Upper lobe of right lung (tissue), 1 donor: ENCODE data around the gene SIRT2. TPM values are rescaled to one million over a fixed set of nuclear protein-coding genes. Genes with fewer than 3 reads are reported as not detected.

ENCODE experiments used
- ATAC-seq: fragments of 200-7000 bp; cut with Tn5 transposase; one replicate; pipeline ENCODE4 v1.9.1; 2020; ENCODE audit warnings: mild to moderate bottlenecking, moderate library complexity
- DNase-seq: peaks from one replicate; pipeline ENCODE4 v3.0.0-alpha.2; 2020
- H3K27ac ChIP-seq: fragments of 200-600 bp; one replicate; pipeline ENCODE4 v1.8.0; 2022
- H3K27me3 ChIP-seq: fragments of 200-600 bp; one replicate; pipeline ENCODE4 v1.8.0; 2022; ENCODE audit warnings: mild to moderate bottlenecking
- H3K36me3 ChIP-seq: fragments of 200-600 bp; one replicate; pipeline ENCODE4 v1.8.0; 2022
- H3K4me1 ChIP-seq: fragments of 200-600 bp; one replicate; pipeline ENCODE4 v1.8.0; 2022
- H3K4me3 ChIP-seq: fragments of 200-600 bp; one replicate; pipeline ENCODE4 v1.8.0; 2022; ENCODE audit warnings: mild to moderate bottlenecking
- H3K9me3 ChIP-seq: fragments of 200-600 bp; one replicate; pipeline ENCODE4 v1.8.0; 2022
- intact Hi-C: fragments of 100-400 bp; cut with DNase I; formaldehyde crosslinking; loops from one replicate; pipeline ENCODE4 v1.11.0; 2022
- long read RNA-seq: library from polyadenylated mRNA; unstranded; transcript quantifications from one replicate; pipeline ENCODE4 v2.0.0, GENCODE V29; 2021
- total RNA-seq: library from RNA; stranded (reverse); fragmentation: NEBNext Ultra II Directional; extraction: Animal tissue kit (Norgen Biotek cat#: 25700); gene quantifications from one replicate; pipeline ENCODE4 v1.2.1, GENCODE V29; 2021
- TF ChIP-seq, protein P1 (sequence below): fragments of 200-600 bp; IDR thresholded peaks from one replicate; pipeline ENCODE4 v1.8.0; 2022; ENCODE audit warnings: antibody characterized with exemption
- donor health status: DM: no; HTN: yes; CAD: no; lungs with severe emphysema.

SIRT2 gene
- total RNA-seq = 59.2 TPM
- long read RNA-seq, transcript SIRT2-201 (16 exons, 2,070 nt) = minor isoform, 21 of 144 reads
- long read RNA-seq, transcript SIRT2-204 (15 exons, 2,062 nt) = major isoform, 87 of 144 reads
- long read RNA-seq, partial matches to known transcripts = 9 of 144 reads
- long read RNA-seq, other reads (novel, unspliced or antisense) = 25 of 144 reads

DNA sequence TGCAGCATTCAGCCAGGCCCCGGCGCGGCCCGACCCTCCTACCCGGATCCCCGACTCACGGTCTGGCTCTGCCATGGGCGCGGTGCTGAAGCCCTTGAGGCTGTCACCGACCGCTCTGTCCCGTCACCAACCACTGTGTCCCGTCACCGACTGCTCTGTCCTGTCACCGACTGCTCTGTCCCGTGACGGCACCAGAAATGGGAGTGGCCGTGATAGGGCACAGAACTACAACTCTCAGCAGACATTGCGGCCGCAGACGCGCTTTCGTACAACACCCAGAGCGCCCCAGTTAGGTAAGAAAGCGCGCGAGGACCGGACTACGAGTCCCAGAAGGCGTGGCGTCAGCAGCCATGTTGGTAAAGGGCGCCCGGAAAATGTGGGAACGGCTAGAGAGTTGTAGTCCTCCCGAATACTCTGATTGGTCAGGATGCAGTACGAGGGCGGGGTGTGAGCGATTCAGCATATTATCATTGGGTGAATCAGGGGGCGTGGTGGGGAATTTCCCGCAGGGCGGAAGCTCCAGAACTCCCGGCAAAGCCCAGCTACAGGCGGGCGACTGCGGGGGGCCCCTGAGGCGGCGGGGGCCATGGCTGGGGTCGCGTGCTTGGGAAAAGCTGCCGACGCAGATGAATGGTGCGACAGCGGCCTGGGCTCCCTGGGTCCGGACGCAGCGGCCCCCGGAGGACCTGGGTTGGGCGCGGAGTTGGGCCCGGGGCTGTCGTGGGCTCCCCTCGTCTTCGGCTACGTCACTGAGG, at the start of gene SIRT2, which contains the start of gene NFKBIB:
Gene SIRT2, minus strand, starts transcription at position 172 of the 755 bp plus-strand sequence. Its CDS starts 97 bp downstream, at position 75.
Gene NFKBIB, plus strand, starts transcription at position 523 of the 755 bp plus-strand sequence. Its CDS starts 64 bp downstream, at position 587.
- Histone ChIP-seq H3K36me3 (no peaks in the 10 kb centered on the region), H3K27ac (peak within 1 kb of the TSS; percentile 96), H3K9me3 (no peaks in the 10 kb centered on the region), H3K4me3 (peak within 1 kb of the TSS; percentile 96), H3K27me3 (no peaks in the 10 kb centered on the region), H3K4me1 (peaks cover 25% of the 10 kb centered on the region)
- ATAC-seq (peak; percentile 98), DNase-seq (peak; percentile 99)
- intact Hi-C loops = no loop called here
- TF ChIP-seq, protein P1, sequence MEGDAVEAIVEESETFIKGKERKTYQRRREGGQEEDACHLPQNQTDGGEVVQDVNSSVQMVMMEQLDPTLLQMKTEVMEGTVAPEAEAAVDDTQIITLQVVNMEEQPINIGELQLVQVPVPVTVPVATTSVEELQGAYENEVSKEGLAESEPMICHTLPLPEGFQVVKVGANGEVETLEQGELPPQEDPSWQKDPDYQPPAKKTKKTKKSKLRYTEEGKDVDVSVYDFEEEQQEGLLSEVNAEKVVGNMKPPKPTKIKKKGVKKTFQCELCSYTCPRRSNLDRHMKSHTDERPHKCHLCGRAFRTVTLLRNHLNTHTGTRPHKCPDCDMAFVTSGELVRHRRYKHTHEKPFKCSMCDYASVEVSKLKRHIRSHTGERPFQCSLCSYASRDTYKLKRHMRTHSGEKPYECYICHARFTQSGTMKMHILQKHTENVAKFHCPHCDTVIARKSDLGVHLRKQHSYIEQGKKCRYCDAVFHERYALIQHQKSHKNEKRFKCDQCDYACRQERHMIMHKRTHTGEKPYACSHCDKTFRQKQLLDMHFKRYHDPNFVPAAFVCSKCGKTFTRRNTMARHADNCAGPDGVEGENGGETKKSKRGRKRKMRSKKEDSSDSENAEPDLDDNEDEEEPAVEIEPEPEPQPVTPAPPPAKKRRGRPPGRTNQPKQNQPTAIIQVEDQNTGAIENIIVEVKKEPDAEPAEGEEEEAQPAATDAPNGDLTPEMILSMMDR = no peak

DNA sequence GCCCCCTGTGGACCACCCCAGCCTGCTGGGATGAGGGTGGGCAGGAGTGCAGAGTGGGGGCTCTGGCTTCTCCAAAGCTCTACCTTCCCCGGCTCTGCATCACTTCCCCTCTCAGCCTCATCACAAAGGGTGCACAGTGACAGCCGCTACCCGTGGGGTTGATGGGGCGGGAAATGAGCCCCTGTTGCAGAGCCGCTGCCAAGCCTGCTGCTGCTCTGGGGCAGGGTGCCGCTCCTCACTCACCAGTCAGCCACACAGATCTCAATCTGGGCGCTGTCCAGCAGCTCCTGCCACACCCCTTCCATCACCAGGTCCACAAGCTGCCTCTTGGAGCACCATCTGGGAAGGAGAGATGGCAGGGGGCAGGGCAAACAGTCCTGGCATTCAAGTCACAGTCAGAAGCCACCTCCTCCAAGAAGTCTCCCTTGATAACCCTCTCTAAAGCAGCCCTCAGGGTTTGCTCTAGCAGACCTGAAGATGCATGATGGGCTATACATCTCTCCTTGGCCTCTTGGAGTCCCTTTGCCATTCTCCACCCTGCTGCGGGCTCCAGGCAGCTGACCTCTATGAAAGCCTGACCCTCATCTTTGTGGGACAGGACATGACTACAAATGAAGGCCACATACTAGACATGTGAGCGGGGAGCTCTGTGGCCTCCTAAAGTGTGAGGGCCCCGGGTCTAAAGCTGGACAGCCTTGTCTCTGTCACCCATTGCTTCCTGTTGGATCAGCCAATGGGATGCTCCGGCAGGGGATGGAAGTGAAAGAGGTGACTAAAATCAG, 47.0 kb upstream of the SIRT2 start:
- DNase-seq (no peak), ATAC-seq (no peak)
- Histone ChIP-seq H3K4me1 (peaks cover 8% of the 10 kb centered on the region), H3K27ac (no peak overlapping the region), H3K9me3 (no peaks in the 10 kb centered on the region), H3K36me3 (no peaks in the 10 kb centered on the region), H3K27me3 (no peaks in the 10 kb centered on the region), H3K4me3 (no peak overlapping the region)
- intact Hi-C loops = no loop called here
- TF ChIP-seq, protein P1 = no peak

DNA sequence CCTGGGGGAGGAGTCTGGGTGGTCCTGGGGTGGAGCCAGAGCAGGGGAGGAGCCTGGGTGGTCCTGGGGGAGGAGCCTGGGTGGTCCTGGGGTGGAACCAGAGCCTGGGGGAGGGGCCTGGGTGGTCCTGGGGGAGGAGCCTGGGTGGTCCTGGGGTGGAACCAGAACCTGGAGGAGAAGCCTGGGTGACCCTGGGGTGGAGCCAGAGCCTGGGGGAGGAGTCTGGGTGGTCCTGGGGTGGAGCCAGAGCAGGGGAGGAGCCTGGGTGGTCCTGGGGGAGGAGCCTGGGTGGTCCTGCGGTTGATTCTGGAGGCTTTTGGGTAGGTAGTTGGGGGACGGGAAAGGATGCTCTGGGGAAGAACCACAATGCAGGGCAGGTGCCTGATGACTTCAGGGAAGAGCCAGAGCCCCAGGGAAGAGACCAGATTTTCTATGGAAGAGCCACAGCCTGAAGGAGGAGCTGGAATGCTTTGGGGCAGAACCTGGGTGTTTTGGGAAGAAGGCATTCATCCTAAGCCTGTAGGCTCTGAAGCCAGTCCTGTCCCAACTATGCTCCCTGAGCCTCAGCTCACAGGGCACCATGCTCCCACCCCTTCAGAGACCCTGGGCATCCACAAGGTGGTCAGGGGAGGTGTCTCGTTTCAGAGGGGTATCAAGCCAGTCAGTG, 46.3 kb upstream of the SIRT2 start:
- intact Hi-C loops = no loop called here
- Histone ChIP-seq H3K4me1 (peaks cover 8% of the 10 kb centered on the region), H3K4me3 (no peak overlapping the region), H3K27me3 (no peaks in the 10 kb centered on the region), H3K27ac (no peak overlapping the region), H3K9me3 (no peaks in the 10 kb centered on the region), H3K36me3 (no peaks in the 10 kb centered on the region)
- TF ChIP-seq, protein P1 = no peak
- DNase-seq (no peak), ATAC-seq (no peak)

DNA sequence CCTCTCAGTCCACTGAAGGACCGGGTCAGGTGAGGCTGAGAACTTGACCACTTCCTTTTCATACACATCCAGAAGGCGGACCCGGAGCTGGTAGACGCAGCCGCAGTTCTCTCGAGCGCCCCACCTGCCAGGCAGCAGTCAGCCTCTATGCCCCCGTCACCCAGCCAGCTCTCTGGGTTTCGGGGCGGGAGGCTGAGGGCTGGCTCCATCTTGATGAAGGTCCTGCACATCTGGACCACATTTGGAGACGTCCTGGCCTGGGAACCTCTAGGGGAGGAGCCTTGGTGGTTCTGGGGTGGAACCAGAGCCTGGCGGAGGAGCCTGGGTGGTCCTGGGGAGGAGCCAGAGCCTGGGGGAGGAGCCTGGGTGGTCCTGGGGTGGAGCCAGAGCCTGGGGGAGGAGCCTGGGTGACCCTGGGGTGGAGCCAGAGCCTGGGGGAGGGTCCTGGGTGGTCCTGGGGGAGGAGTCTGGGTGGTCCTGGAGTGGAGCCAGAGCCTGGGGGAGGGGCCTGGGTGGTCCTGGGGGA, 45.6 kb upstream of the SIRT2 start:
- Histone ChIP-seq H3K36me3 (no peaks in the 10 kb centered on the region), H3K4me1 (peaks cover 3% of the 10 kb centered on the region), H3K27ac (no peak overlapping the region), H3K4me3 (no peak overlapping the region), H3K27me3 (no peaks in the 10 kb centered on the region), H3K9me3 (no peaks in the 10 kb centered on the region)
- intact Hi-C loops = no loop called here
- TF ChIP-seq, protein P1 = no peak
- ATAC-seq (no peak), DNase-seq (no peak)

DNA sequence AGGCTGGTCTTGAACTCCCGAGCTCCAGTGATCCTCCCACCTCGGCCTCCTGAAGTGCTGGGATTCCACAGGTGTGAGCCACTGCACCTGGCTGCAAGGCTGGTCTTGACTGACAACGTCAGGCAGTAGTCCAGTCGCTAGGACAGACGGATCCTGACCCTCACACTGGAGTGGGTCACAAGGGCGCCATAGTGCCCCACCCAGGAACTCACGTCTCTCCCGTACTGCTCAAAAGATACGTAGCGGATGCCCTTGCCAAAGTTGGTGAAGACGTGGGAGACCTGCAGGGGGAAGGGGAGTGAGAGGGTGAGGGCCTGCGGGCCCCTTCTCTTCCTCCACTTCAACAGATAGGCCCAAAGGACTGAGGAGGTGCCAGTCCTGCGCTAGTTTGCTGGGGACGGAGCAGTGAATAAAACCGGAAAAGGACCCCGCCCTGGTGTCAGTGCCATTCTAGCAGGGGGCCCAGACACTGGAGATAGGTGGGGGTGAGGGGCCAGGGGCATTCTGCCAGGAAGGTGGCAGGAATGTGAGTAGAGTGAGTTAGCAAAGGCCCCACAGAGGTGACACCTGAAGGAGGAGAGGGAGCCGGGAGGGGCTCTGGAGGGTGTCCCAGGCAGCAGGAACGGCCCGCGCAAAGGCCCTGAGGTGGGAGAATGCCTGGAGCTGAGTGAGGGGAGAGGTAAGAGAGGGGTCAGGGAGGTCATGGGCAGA, 43.2 kb upstream of the SIRT2 start:
- TF ChIP-seq, protein P1 = no peak
- DNase-seq = no peak
- no peak for ATAC-seq

More for the DNA sequence above, 43.2 kb upstream of the SIRT2 start:
- Histone ChIP-seq H3K27me3 (no peaks in the 10 kb centered on the region), H3K27ac (no peak overlapping the region), H3K36me3 (no peaks in the 10 kb centered on the region), H3K4me1 (no peaks in the 10 kb centered on the region), H3K9me3 (no peaks in the 10 kb centered on the region), H3K4me3 (no peak overlapping the region)
- intact Hi-C loops = no loop called here
